Hepatocyte (in vitro differentiated cells): ENCODE results near the gene GPRASP2. TPM values are rescaled to one million over a fixed set of nuclear protein-coding genes. Genes with fewer than 3 reads are reported as not detected.
"Not testable (repeated sequence)": the region's sequence is repeated elsewhere in the genome, so short reads cannot be mapped to it uniquely, and the experiment has no call there.

Experiments
- DNase-seq: peaks from one replicate; pipeline ENCODE4 v3.0.0-alpha.2; 2016; ENCODE audit warnings: low spot score
- H2AFZ ChIP-seq: fragments of 200-600 bp; sonication (generic); 2 replicates; pipeline ENCODE4 v1.6.0; 2016; ENCODE audit warnings: antibody characterized with exemption, mild to moderate bottlenecking
- H3K27ac ChIP-seq: fragments of 200-600 bp; sonication (generic); 2 replicates; pipeline ENCODE4 v1.5.1; 2016; ENCODE audit warnings: mild to moderate bottlenecking
- H3K27me3 ChIP-seq: fragments of 200-600 bp; sonication (generic); 2 replicates; pipeline ENCODE4 v1.6.1; 2016
- H3K36me3 ChIP-seq: fragments of 200-600 bp; sonication (generic); replicated peaks from 2 replicates; pipeline ENCODE4 v1.5.1; 2016; ENCODE audit warnings: low read depth; ENCODE audit not compliant: insufficient read depth
- H3K4me1 ChIP-seq: fragments of 200-600 bp; sonication (generic); 2 replicates; pipeline ENCODE4 v1.5.1; 2016; ENCODE audit warnings: mild to moderate bottlenecking, moderate library complexity; ENCODE audit not compliant: insufficient read depth
- H3K4me2 ChIP-seq: fragments of 200-600 bp; sonication (generic); 2 replicates; pipeline ENCODE4 v1.6.0; 2016
- H3K4me3 ChIP-seq: fragments of 200-600 bp; sonication (generic); 2 replicates; pipeline ENCODE4 v1.5.1; 2016; ENCODE audit warnings: mild to moderate bottlenecking
- H3K79me2 ChIP-seq: fragments of 200-600 bp; sonication (generic); 2 replicates; pipeline ENCODE4 v1.6.0; 2017; ENCODE audit warnings: mild to moderate bottlenecking
- H3K9me2 ChIP-seq: fragments of 200-600 bp; sonication (generic); replicated peaks from 2 replicates; pipeline ENCODE4 v1.6.0; 2017; ENCODE audit warnings: mild to moderate bottlenecking; ENCODE audit not compliant: insufficient read depth
- H3K9me3 ChIP-seq: fragments of 200-600 bp; sonication (generic); 2 replicates; pipeline ENCODE4 v1.5.1; 2016; ENCODE audit warnings: low read depth, mild to moderate bottlenecking
- H4K20me1 ChIP-seq: fragments of 200-600 bp; sonication (generic); 2 replicates; pipeline ENCODE4 v1.6.0; 2016; ENCODE audit warnings: mild to moderate bottlenecking; ENCODE audit not compliant: insufficient read depth, poor library complexity, severe bottlenecking
- EZH2 ChIP-seq: fragments of 200-600 bp; sonication (generic); IDR thresholded peaks from 2 replicates; pipeline ENCODE4 v1.6.1; 2016; ENCODE audit warnings: antibody characterized with exemption, mild to moderate bottlenecking, borderline replicate concordance
- EZH2phosphoT487 ChIP-seq: fragments of 200-600 bp; sonication (generic); IDR thresholded peaks from one replicate; pipeline ENCODE4 v1.6.1; 2018; ENCODE audit warnings: antibody characterized with exemption, mild to moderate bottlenecking, low read depth, moderate library complexity; ENCODE audit not compliant: unreplicated experiment, severe bottlenecking
- WGBS: methylation state at CpG from one replicate; pipeline ENCODE4 v1.1.6; 2016; ENCODE audit warnings: low lambda C conversion rate; ENCODE audit errors: missing lambda C conversion rate; 5-methylcytosine and 5-hydroxymethylcytosine counted together
- polyA plus RNA-seq: library from polyadenylated mRNA; unstranded; fragments of >200 nt; fragmentation: Nextera tagmentation; extraction: Ambion mirVana; gene quantifications from 2 replicates; pipeline ENCODE4 v1.2.1, GENCODE V29; 2016
- total RNA-seq: library from RNA; depleted of rRNA; stranded (reverse); fragments of >200 nt; gene quantifications from 2 replicates; pipeline ENCODE4 v1.2.3, GENCODE V29; 2014
- TF ChIP-seq, protein P1 (sequence below): fragments of 200-600 bp; sonication (generic); IDR thresholded peaks from 2 replicates; pipeline ENCODE4 v1.5.1; 2016; ENCODE audit warnings: antibody characterized with exemption, mild to moderate bottlenecking; ENCODE audit not compliant: poor library complexity

Gene GPRASP2
- total and polyA plus RNA-seq, 2 experiments from 2014 or later, result 9.3 to 27.6 TPM

DNA sequence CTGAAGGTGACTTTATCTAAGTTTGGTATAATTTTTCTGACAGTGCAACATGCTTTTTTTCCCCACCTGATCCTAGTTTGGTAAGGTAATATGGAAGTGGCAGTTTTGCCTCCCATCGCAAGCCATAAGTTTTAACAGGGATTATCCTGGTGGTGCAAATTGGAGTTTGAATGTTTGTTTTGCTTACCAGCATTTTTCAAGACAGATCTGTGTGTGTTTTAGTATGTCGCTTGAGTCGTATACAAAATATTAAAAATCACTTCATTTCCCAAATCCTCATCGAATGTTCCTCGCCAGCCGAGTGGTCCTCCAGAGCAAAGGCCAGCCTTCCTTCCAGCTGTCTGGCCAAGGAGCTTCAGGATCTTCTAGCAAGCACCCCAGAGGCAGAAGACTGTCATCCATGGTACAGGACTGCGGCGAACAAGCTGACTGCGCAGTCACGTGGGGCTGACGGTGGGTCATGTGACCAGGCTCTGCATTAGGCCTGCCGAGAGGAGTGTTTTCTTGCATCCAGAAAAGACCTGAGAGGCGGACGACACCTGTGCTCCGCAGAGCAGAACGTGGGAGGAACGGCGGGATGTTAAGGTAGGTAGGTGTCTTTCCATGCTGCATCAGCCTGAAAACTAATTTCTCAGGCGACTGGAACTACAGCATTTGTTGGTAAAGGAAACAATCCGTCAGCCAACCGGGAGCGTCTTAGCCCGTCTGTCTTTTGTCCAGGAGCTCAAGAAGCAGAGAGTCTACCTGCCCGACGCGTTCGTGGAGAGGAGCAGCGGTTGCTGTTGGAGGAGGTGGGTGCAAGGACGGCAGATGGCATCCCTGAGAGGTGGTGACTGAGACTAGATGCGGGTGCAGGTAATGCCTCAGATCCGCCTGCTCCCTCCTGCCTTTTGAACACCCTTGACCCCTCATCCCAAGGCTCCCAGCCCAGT, 8.3 kb downstream of the GPRASP2 start, which contains the start of gene GPRASP3:
TSS of gene GPRASP3 (plus strand) at position 507 of the 932 bp plus-strand sequence. CDS start 28,253 bp downstream, outside the sequence.
- peak; percentile 75 for DNase-seq
- peak within 1 kb of the TSS; percentile 64 for H3K27ac ChIP-seq
- WGBS, result 63% methylated on average over 31 of the region's 31 CpGs

DNA sequence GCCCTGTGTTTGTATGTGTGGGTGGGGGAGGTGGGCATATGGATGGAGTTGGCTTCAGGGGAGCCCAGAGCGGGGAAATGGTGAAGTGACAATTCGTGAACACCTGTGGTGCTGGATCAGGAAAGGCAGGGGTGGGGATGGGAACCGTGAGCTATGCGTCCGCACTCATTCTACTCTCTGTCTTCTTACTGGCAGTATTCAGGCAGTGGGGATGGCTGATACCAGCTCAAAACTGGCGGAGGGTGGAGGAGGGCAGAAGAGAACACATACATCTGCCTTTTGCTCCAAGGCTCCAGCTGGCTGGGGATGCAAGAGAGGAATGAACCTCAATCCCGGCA, 8.9 kb downstream of the GPRASP2 start:
- H3K79me2 ChIP-seq, H3K9me2 ChIP-seq, H3K27ac ChIP-seq, H3K4me1 ChIP-seq, DNase-seq, H3K9me3 ChIP-seq, H3K36me3 ChIP-seq, H3K27me3 ChIP-seq, H4K20me1 ChIP-seq: not testable (repeated sequence)
- WGBS, result 90% methylated on average over 5 of the region's 7 CpGs
- H3K4me2 ChIP-seq, result peak overlapping the region; percentile 79
- H2AFZ ChIP-seq, result peak overlapping the region; percentile 60
- peak overlapping the region; percentile 29 for H3K4me3 ChIP-seq

More for the DNA sequence above, 8.3 kb downstream of the GPRASP2 start, which contains the start of gene GPRASP3:
- Histone ChIP-seq H3K9me3 (no peaks in the 10 kb centered on the region), H3K9me2 (no peaks in the 10 kb centered on the region), H2AFZ (peak within 1 kb of the TSS; percentile 60), H3K36me3 (no peaks in the 10 kb centered on the region), H3K79me2 (no peaks in the 10 kb centered on the region), H3K27me3 (no peaks in the 10 kb centered on the region), H3K4me3 (peak within 1 kb of the TSS; percentile 29), H4K20me1 (no peaks in the 10 kb centered on the region), H3K4me1 (no peaks in the 10 kb centered on the region), H3K4me2 (peak within 1 kb of the TSS; percentile 79)
- TF ChIP-seq EZH2phosphoT487 (no peak), EZH2 (no peak)
- TF ChIP-seq, protein P1, sequence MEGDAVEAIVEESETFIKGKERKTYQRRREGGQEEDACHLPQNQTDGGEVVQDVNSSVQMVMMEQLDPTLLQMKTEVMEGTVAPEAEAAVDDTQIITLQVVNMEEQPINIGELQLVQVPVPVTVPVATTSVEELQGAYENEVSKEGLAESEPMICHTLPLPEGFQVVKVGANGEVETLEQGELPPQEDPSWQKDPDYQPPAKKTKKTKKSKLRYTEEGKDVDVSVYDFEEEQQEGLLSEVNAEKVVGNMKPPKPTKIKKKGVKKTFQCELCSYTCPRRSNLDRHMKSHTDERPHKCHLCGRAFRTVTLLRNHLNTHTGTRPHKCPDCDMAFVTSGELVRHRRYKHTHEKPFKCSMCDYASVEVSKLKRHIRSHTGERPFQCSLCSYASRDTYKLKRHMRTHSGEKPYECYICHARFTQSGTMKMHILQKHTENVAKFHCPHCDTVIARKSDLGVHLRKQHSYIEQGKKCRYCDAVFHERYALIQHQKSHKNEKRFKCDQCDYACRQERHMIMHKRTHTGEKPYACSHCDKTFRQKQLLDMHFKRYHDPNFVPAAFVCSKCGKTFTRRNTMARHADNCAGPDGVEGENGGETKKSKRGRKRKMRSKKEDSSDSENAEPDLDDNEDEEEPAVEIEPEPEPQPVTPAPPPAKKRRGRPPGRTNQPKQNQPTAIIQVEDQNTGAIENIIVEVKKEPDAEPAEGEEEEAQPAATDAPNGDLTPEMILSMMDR, result no peak

DNA sequence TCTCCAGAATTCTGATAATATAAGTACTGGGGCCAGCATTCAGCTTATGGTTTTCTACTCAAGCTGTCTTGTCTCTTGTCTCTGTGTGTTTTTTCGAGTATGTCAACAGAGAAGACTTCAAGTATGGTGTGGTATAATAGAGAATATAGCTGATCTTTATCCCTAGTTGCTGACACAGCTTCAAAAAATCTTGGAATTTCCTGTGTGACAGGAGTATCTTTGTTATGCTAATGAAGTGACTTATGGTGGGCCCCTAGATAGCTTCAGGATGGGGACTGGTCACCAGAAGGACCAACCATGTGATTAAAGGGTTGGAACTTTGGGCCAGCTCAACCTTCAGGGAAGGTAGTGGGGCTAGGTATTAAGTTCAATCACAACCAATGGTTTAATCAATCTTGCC, 11.2 kb downstream of the GPRASP2 start:
- TF ChIP-seq, protein P1, result no peak
- TF ChIP-seq EZH2phosphoT487, result no peak
- no peak for TF ChIP-seq EZH2
- Histone ChIP-seq H2AFZ (no peak overlapping the region), H4K20me1 (no peaks in the 10 kb centered on the region), H3K4me1 (no peaks in the 10 kb centered on the region), H3K27me3 (no peaks in the 10 kb centered on the region), H3K79me2 (no peaks in the 10 kb centered on the region), H3K9me2 (no peaks in the 10 kb centered on the region), H3K9me3 (no peaks in the 10 kb centered on the region), H3K4me2 (no peak overlapping the region), H3K4me3 (no peak overlapping the region), H3K27ac (no peak overlapping the region), H3K36me3 (no peaks in the 10 kb centered on the region)
- WGBS, result 52% methylated on average over 1 of the region's 1 CpG
- no peak for DNase-seq

DNA sequence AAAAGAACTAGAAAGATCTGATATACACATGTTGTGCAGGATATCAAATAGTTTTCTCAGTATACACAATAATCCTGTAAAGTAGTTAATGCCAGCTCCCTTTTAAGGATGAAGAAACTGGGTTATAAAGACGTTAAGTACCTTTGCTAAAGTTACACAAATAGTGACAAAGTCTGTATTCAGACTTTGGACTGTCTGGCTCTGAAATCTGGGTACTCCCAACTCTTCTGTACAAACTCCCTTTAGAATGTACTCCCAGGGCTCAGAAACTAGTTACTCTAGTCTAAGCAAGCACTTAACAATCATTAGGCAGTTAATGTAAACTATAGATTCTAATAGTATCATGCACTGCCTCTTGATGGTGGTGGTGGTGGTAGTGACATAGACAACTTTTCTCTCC, 15.5 kb downstream of the GPRASP2 start:
- Histone ChIP-seq H4K20me1 (no peaks in the 10 kb centered on the region), H3K27me3 (no peaks in the 10 kb centered on the region), H3K4me3 (no peak overlapping the region), H3K36me3 (no peaks in the 10 kb centered on the region), H3K9me3 (no peaks in the 10 kb centered on the region), H3K27ac (peak overlapping the region; percentile 4), H2AFZ (no peak overlapping the region), H3K4me1 (no peaks in the 10 kb centered on the region), H3K79me2 (no peaks in the 10 kb centered on the region), H3K4me2 (no peak overlapping the region), H3K9me2 (no peaks in the 10 kb centered on the region)
- 47% methylated on average over 1 of the region's 1 CpG for WGBS
- TF ChIP-seq EZH2phosphoT487 (no peak), EZH2 (no peak)
- TF ChIP-seq, protein P1, result no peak
- no peak for DNase-seq
